ENCODE results near the gene DLGAP1. TPM values are rescaled to one million over a fixed set of nuclear protein-coding genes. Genes with fewer than 3 reads are reported as not detected.

The DLGAP1 gene
- total RNA-seq, 2 experiments from 2014 or later: not detected

DNA sequence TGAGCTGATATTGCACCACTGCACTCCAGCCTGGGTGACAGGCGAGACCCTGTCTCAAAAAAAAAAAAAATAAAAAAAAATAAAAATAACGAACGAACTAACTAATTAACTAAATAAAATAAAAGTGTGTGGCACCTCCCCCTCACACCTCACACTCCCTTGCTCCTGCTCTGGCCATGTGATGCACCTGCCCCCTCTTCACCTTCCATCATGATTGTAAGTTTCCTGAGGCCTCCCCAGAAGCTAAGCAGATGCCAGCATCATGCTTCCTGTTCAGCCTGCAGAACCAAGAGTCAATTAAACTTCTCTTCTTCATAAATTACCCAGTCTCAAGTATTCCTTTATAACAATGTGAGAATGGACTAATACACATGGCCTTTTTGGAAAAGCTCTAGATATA, 773.0 kb downstream of the DLGAP1 start:
- POLR2A ChIA-PET: no interaction called here

GRCh38 chr18:3679241-3679640, 775.9 kb downstream of the DLGAP1 start:
- POLR2A ChIA-PET: no interaction called here
- H3K27ac Mint-ChIP-seq: no peak overlapping the region
- no peaks in the 10 kb centered on the region for H3K4me1 Mint-ChIP-seq (ENCODE audit: low read depth)
- H3K9me3 Mint-ChIP-seq (ENCODE audit: insufficient read depth): peaks cover 8% of the 10 kb centered on the region
- no peak for ATAC-seq
- no peak for DNase-seq
- peaks cover 9% of the 10 kb centered on the region for H3K27me3 Mint-ChIP-seq (ENCODE audit: low read depth)
- no peak overlapping the region for H3K4me3 Mint-ChIP-seq
- no peaks in the 10 kb centered on the region for H3K36me3 Mint-ChIP-seq (ENCODE audit: low read depth)
- CTCF ChIA-PET: interaction anchor here (1.1 to 2.4 kb wide), 2 partner anchors 13 to 94 kb away, joined by 4 to 11 read pairs; no protein-coding TSS in a partner anchor

More for the DNA sequence above, 773.0 kb downstream of the DLGAP1 start:
- Mint-ChIP-seq H3K27ac (no peak overlapping the region), H3K36me3 (ENCODE audit: low read depth) (no peaks in the 10 kb centered on the region), H3K4me3 (no peak overlapping the region), H3K27me3 (ENCODE audit: low read depth) (peaks cover 3% of the 10 kb centered on the region), H3K9me3 (ENCODE audit: insufficient read depth) (peaks cover 8% of the 10 kb centered on the region), H3K4me1 (ENCODE audit: low read depth) (no peaks in the 10 kb centered on the region)
- ATAC-seq (no peak), DNase-seq (no peak)
- CTCF ChIA-PET: no interaction called here

DNA sequence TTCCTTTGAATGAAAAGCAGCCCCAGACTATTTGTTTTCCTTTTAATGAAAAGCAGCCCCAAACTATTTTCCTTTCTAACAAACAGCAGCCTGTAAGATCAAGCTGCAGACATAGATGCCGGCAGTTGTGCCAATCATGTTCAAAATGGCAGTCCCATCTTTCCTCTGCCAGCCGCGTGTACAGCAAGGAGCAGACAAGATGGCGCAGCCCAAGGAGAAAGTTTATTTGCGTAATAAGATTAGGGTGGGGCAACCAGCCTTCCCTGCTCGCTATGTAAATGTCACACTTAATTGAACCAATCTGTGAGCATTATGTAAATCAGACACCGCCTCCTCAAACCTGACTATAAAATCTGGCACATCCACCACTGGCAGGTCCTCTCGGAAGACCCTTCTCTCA, 779.1 kb downstream of the DLGAP1 start:
- H3K27me3 Mint-ChIP-seq (ENCODE audit: low read depth): peaks cover 12% of the 10 kb centered on the region
- DNase-seq: no peak
- no peak for ATAC-seq
- H3K4me3 Mint-ChIP-seq: no peak overlapping the region
- no peaks in the 10 kb centered on the region for H3K9me3 Mint-ChIP-seq (ENCODE audit: insufficient read depth)
- POLR2A ChIA-PET: no interaction called here
- no peaks in the 10 kb centered on the region for H3K36me3 Mint-ChIP-seq (ENCODE audit: low read depth)
- H3K4me1 Mint-ChIP-seq (ENCODE audit: low read depth): no peaks in the 10 kb centered on the region
- H3K27ac Mint-ChIP-seq: no peak overlapping the region
- CTCF ChIA-PET: interaction anchor here (1.3 to 2.7 kb wide), 2 partner anchors 10 to 16 kb away, joined by 3 to 19 read pairs; no protein-coding TSS in a partner anchor

DNA sequence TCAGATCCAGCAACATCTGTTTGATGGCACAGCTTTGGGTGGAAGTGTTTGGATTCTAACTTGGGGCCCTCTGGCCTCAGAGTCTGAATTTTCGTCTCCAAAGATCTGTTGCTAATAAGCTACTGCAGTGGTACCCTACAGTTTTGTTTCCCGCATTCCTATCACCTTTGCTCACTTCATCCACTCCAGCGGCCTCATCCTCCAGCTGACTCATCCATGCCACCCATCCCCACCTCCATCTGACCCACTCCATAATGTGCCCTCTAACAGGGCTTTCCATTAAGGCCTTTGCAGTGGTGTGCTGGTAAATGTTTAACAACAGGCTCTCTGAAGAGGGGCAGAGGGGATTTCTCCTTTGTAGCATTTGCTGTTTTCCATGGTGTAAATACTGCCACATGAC, 779.7 kb downstream of the DLGAP1 start:
- ATAC-seq (no peak), DNase-seq (no peak)
- POLR2A ChIA-PET: no interaction called here
- no peaks in the 10 kb centered on the region for H3K4me1 Mint-ChIP-seq (ENCODE audit: low read depth)
- H3K4me3 Mint-ChIP-seq: no peak overlapping the region
- CTCF ChIA-PET: interaction anchor here (1.4 to 2.7 kb wide), 2 partner anchors 10 to 378 kb away, joined by 3 to 19 read pairs; no protein-coding TSS in a partner anchor
- no peak overlapping the region for H3K27ac Mint-ChIP-seq
- H3K9me3 Mint-ChIP-seq (ENCODE audit: insufficient read depth): no peaks in the 10 kb centered on the region
- H3K27me3 Mint-ChIP-seq (ENCODE audit: low read depth): peaks cover 15% of the 10 kb centered on the region
- no peaks in the 10 kb centered on the region for H3K36me3 Mint-ChIP-seq (ENCODE audit: low read depth)

GRCh38 chr18:3671176-3671575, 783.9 kb downstream of the DLGAP1 start:
- H3K4me1 Mint-ChIP-seq (ENCODE audit: low read depth): peaks cover 2% of the 10 kb centered on the region
- no peak for ATAC-seq
- no peaks in the 10 kb centered on the region for H3K9me3 Mint-ChIP-seq (ENCODE audit: insufficient read depth)
- ChIA-PET CTCF (no interaction called here), POLR2A (no interaction called here)
- peaks cover 13% of the 10 kb centered on the region for H3K27me3 Mint-ChIP-seq (ENCODE audit: low read depth)
- no peak overlapping the region for H3K27ac Mint-ChIP-seq
- DNase-seq: no peak
- no peaks in the 10 kb centered on the region for H3K36me3 Mint-ChIP-seq (ENCODE audit: low read depth)
- H3K4me3 Mint-ChIP-seq: no peak overlapping the region

DNA sequence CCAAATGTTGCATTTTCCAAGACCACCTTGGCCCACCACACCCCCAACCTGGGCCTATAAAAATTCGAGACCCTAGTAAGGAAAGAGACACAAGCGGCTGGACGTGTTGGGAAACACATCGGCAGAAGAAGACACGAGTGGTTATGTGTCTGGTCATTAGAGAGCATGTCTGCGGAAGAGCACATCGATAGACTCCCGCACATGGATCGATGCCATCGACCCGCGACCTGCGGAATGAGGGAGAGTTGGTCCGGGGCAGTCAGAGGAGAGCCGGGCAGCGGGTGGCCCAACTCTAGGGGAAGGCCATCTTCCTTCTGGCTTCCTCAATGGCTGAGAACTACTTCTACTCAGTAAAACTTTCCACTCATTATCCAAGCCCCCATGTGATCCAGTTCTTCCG, 785.7 kb downstream of the DLGAP1 start:
- ATAC-seq (no peak), DNase-seq (no peak)
- ChIA-PET CTCF (interaction anchor here (1.0 to 1.4 kb wide), 2 partner anchors 215 to 372 kb away, joined by 3 to 6 read pairs; no protein-coding TSS in a partner anchor), POLR2A (no interaction called here)
- Mint-ChIP-seq H3K27ac (no peak overlapping the region), H3K9me3 (ENCODE audit: insufficient read depth) (no peaks in the 10 kb centered on the region), H3K4me3 (no peak overlapping the region), H3K36me3 (ENCODE audit: low read depth) (no peaks in the 10 kb centered on the region), H3K27me3 (ENCODE audit: low read depth) (peaks cover 12% of the 10 kb centered on the region), H3K4me1 (ENCODE audit: low read depth) (peaks cover 18% of the 10 kb centered on the region)

DNA sequence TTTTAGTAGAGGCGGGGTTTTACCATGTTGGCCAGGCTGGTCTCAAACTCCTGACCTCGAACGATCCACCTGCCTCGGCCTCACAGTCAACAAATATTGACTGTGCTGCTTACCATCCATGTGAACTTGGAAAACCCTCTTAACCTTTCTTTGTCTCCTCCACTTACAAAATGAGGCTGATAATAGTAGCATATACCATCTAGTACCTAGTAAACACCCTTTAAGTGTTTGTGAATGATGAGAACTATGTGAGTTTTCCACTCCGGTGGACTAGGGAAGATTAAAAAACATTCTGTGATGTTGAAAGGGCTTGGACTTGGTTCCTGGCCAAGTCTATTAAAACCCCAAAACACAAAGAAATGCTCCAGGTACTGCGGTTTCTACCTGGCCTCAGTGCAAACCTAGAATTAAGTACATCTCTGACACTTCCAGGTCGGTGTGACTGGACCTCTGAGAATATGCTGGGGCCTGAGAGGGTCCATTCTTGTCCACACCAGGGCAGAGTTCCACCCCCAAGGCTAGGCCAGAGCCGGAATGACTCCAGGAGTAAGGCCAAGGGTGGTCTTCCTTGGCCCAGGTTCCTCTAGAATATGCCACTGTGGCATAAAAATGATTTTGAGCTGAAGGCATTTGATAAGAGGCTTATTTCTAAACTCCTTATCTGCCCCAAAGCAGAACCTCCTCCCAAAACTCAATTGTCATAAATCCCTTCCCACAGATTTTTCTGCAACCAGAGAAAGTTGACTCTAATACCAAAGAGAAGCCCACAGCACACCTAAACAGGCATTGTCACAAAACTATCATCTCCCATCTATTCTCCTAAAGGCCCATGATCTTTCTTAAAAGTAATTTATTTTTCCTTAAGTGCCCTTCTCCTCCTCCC, 787.6 kb downstream of the DLGAP1 start:
- no peaks in the 10 kb centered on the region for H3K36me3 Mint-ChIP-seq (ENCODE audit: low read depth)
- ATAC-seq: no peak
- H3K9me3 Mint-ChIP-seq (ENCODE audit: insufficient read depth): no peaks in the 10 kb centered on the region
- no peak for DNase-seq
- no peak overlapping the region for H3K4me3 Mint-ChIP-seq
- ChIA-PET CTCF (interaction anchor here (0.6 to 7.3 kb wide), 36 partner anchors 11 to 417 kb away, joined by 3 to 214 read pairs (median 8); no protein-coding TSS in a partner anchor), POLR2A (interaction anchor here (1.8 kb wide), 1 partner anchor 73 kb away, joined by 16 read pairs; no protein-coding TSS in a partner anchor)
- H3K27ac Mint-ChIP-seq: peak overlapping the region; percentile 14
- H3K4me1 Mint-ChIP-seq (ENCODE audit: low read depth): peaks cover 20% of the 10 kb centered on the region
- H3K27me3 Mint-ChIP-seq (ENCODE audit: low read depth): peaks cover 9% of the 10 kb centered on the region

- no peak overlapping the region for H3K4me3 Mint-ChIP-seq
- H3K27ac Mint-ChIP-seq: no peak overlapping the region
- peaks cover 21% of the 10 kb centered on the region for H3K4me1 Mint-ChIP-seq (ENCODE audit: low read depth)
- peaks cover 9% of the 10 kb centered on the region for H3K27me3 Mint-ChIP-seq (ENCODE audit: low read depth)
- no peaks in the 10 kb centered on the region for H3K36me3 Mint-ChIP-seq (ENCODE audit: low read depth)
- ATAC-seq (peak; percentile 47), DNase-seq (no peak)
- POLR2A ChIA-PET: interaction anchor here (0.6 to 1.8 kb wide), 10 partner anchors 45 to 387 kb away, joined by 3 to 16 read pairs (median 4); no protein-coding TSS in a partner anchor
- no peaks in the 10 kb centered on the region for H3K9me3 Mint-ChIP-seq (ENCODE audit: insufficient read depth)
- CTCF ChIA-PET: interaction anchor here (0.5 to 7.3 kb wide), 78 partner anchors 9 to 1097 kb away, joined by 3 to 214 read pairs (median 4); no protein-coding TSS in a partner anchor
Measured at GRCh38 chr18:3666526-3667254, 788.4 kb downstream of the DLGAP1 start.

- CTCF ChIA-PET: interaction anchor here (0.5 to 7.3 kb wide), 86 partner anchors 8 to 1096 kb away, joined by 3 to 214 read pairs (median 4); partner anchors contain the start of genes METTL4 and NDC80
- Mint-ChIP-seq H3K27me3 (ENCODE audit: low read depth) (peaks cover 8% of the 10 kb centered on the region), H3K9me3 (ENCODE audit: insufficient read depth) (no peaks in the 10 kb centered on the region), H3K4me1 (ENCODE audit: low read depth) (peaks cover 27% of the 10 kb centered on the region), H3K36me3 (ENCODE audit: low read depth) (no peaks in the 10 kb centered on the region), H3K27ac (no peak overlapping the region), H3K4me3 (peak overlapping the region; percentile 37)
- POLR2A ChIA-PET: interaction anchor here (0.6 to 1.8 kb wide), 14 partner anchors 44 to 405 kb away, joined by 3 to 16 read pairs (median 4); partner anchors contain the start of gene MYL12B
- DNase-seq (peak; percentile 79), ATAC-seq (peak; percentile 83)
Measured at GRCh38 chr18:3665780-3666525, 789.2 kb downstream of the DLGAP1 start.

GRCh38 chr18:3665204-3665603, 789.9 kb downstream of the DLGAP1 start:
- H3K4me3 Mint-ChIP-seq: no peak overlapping the region
- no peak for DNase-seq
- H3K27me3 Mint-ChIP-seq (ENCODE audit: low read depth): peaks cover 4% of the 10 kb centered on the region
- H3K9me3 Mint-ChIP-seq (ENCODE audit: insufficient read depth): no peaks in the 10 kb centered on the region
- peaks cover 35% of the 10 kb centered on the region for H3K4me1 Mint-ChIP-seq (ENCODE audit: low read depth)
- no peaks in the 10 kb centered on the region for H3K36me3 Mint-ChIP-seq (ENCODE audit: low read depth)
- ChIA-PET CTCF (interaction anchor here (0.7 to 7.3 kb wide), 39 partner anchors 11 to 1094 kb away, joined by 3 to 214 read pairs (median 6); partner anchors contain the start of genes METTL4 and NDC80), POLR2A (interaction anchor here (1.1 to 1.8 kb wide), 6 partner anchors 62 to 404 kb away, joined by 3 to 16 read pairs (median 5); partner anchors contain the start of gene MYL12B)
- H3K27ac Mint-ChIP-seq: no peak overlapping the region
- ATAC-seq: no peak
